Gastroesophageal sphincter (tissue), 3 donors: Measurements from ENCODE around the gene CEP41.

Experiments used
- CTCF ChIP-seq, 4 experiments: fragments of 200-600 bp in 2 of 4; fragments of 450-650 bp in 2 of 4; sonication (generic) in 1 of 4; IDR thresholded peaks; one replicate each; pipeline ENCODE4 v1.5.1; 2017 to 2019; ENCODE audit warnings: antibody characterized with exemption in 4 of 4, mild to moderate bottlenecking in 2 of 4, moderate library complexity in 2 of 4
- POLR2A ChIP-seq, 2 donors: fragments of 450-650 bp; IDR thresholded peaks; one replicate each; pipeline ENCODE4 v1.6.1; 2017; ENCODE audit warnings: antibody characterized with exemption in 2 of 2, mild to moderate bottlenecking in 2 of 2, moderate library complexity in 1 of 2

- TF ChIP-seq POLR2A (IDR thresholded peaks at IDR 0.05) (no peak), CTCF (IDR thresholded peaks at IDR 0.05) (no peak)
Measured at GRCh38 chr7:130350945-130351790, 89.6 kb downstream of the CEP41 start.
